ENCODE measurements around the gene CCDC60.

CCDC60 gene

DNA sequence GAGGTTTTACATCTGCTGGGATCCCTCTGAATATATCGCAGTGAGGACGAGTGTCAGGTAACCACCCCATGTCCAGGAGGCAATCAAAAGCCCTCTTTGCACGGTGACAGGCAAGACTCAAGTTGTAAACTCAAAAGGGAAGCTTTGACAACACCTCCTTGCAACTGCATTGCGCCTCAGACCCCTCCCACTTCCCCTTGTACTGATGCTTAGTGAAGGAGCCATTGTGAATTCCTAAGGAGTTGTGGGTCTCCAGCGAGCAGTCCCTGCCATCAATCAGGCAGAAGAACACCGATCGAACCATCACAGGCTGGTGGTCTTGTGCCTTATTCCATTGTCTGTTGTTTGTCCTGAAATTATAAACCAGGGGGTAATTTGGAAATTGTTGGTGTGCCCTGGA is 112.6 kb downstream of the CCDC60 start:
- no peaks in the 10 kb centered on the region for H3K36me3 ChIP-seq (ENCODE audit: insufficient read depth, low read length)
- H3K4me1 ChIP-seq (ENCODE audit: insufficient read depth, low read length), result no peaks in the 10 kb centered on the region

DNA sequence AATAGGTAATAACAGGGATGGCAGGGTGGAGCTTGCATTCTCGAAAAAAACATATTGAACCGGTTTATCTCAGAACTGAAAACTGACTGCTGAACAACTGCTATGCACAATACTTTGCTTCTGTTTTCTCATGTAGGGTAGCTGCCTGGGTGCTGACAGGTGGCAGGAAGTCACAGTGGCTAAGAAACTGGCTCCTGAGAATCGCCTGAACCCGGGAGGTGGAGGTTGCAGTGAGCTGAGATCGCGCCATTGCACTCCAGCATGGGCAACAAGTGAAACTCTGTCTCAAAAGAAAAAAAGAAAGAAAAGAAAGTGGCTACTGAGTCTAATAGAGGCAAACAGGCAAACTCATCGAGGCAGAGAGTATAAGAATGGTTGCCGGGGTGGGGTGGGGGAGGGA is 113.1 kb downstream of the CCDC60 start:
- no peaks in the 10 kb centered on the region for H3K4me1 ChIP-seq (ENCODE audit: insufficient read depth, low read length)
- H3K27ac ChIP-seq (ENCODE audit: low read depth, low read length), result no peak overlapping the region
- no peak overlapping the region for H3K9ac ChIP-seq (ENCODE audit: low read length)
- no peaks in the 10 kb centered on the region for H3K9me3 ChIP-seq (ENCODE audit: low read length)
- no peak overlapping the region for H3K4me3 ChIP-seq (ENCODE audit: low read depth in 1 of 2, low read length in 2 of 2)
- no peaks in the 10 kb centered on the region for H3K36me3 ChIP-seq (ENCODE audit: insufficient read depth, low read length)
- no peaks in the 10 kb centered on the region for H3K27me3 ChIP-seq (ENCODE audit: control insufficient read depth in 1 of 2, insufficient read depth in 2 of 2, low read length in 2 of 2)

More for the DNA sequence above, 112.6 kb downstream of the CCDC60 start:
- H3K27me3 ChIP-seq (ENCODE audit: control insufficient read depth in 1 of 2, insufficient read depth in 2 of 2, low read length in 2 of 2), result no peaks in the 10 kb centered on the region
- no peaks in the 10 kb centered on the region for H3K9me3 ChIP-seq (ENCODE audit: low read length)
- no peak overlapping the region for H3K27ac ChIP-seq (ENCODE audit: low read depth, low read length)
- no peak overlapping the region for H3K4me3 ChIP-seq (ENCODE audit: low read depth in 1 of 2, low read length in 2 of 2)
- H3K9ac ChIP-seq (ENCODE audit: low read length), result no peak overlapping the region

GRCh38 chr12:119448611-119449131 is 114.1 kb downstream of the CCDC60 start:
- no peaks in the 10 kb centered on the region for H3K36me3 ChIP-seq (ENCODE audit: insufficient read depth, low read length)
- H3K9ac ChIP-seq (ENCODE audit: low read length), result no peak overlapping the region
- no peak overlapping the region for H3K27ac ChIP-seq (ENCODE audit: low read depth, low read length)
- no peaks in the 10 kb centered on the region for H3K4me1 ChIP-seq (ENCODE audit: insufficient read depth, low read length)
- no peaks in the 10 kb centered on the region for H3K27me3 ChIP-seq (ENCODE audit: control insufficient read depth in 1 of 2, insufficient read depth in 2 of 2, low read length in 2 of 2)
- H3K9me3 ChIP-seq (ENCODE audit: low read length), result no peaks in the 10 kb centered on the region
- H3K4me3 ChIP-seq (ENCODE audit: low read depth in 1 of 2, low read length in 2 of 2), result no peak overlapping the region

DNA sequence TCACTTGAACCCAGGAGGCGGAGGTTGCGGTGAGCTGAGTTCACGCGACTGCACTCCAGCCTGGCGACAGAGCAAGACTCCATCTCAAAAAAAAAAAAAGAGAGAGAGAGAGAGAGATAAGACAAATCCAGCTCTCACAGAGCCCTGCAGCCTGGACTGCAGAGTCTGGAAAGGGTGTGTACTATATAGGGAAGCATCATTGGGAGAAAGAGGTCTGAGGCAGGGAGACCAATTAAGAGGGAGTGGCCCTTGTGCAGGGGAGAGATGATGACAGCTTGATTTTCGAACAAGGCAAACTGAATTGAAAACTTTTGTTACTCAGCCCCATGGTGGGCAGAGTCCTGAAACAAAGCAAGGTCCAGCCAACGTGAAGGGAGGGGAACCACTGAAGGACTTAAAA is 116.2 kb downstream of the CCDC60 start:
- H3K9me3 ChIP-seq (ENCODE audit: low read length), result no peaks in the 10 kb centered on the region
- H3K36me3 ChIP-seq (ENCODE audit: insufficient read depth, low read length), result no peaks in the 10 kb centered on the region
- H3K4me3 ChIP-seq (ENCODE audit: low read depth in 1 of 2, low read length in 2 of 2), result no peak overlapping the region
- H3K4me1 ChIP-seq (ENCODE audit: insufficient read depth, low read length), result no peaks in the 10 kb centered on the region
- H3K27ac ChIP-seq (ENCODE audit: low read depth, low read length), result no peak overlapping the region
- H3K9ac ChIP-seq (ENCODE audit: low read length), result no peak overlapping the region
- H3K27me3 ChIP-seq (ENCODE audit: control insufficient read depth in 1 of 2, insufficient read depth in 2 of 2, low read length in 2 of 2), result no peaks in the 10 kb centered on the region

GRCh38 chr12:119456824-119457223 is 122.3 kb downstream of the CCDC60 start:
- Histone ChIP-seq H3K27ac (ENCODE audit: low read depth, low read length) (no peak overlapping the region), H3K9ac (ENCODE audit: low read length) (no peak overlapping the region), H3K9me3 (ENCODE audit: low read length) (no peaks in the 10 kb centered on the region), H3K36me3 (ENCODE audit: insufficient read depth, low read length) (no peaks in the 10 kb centered on the region), H3K4me3 (ENCODE audit: low read depth in 1 of 2, low read length in 2 of 2) (no peak overlapping the region), H3K27me3 (ENCODE audit: control insufficient read depth in 1 of 2, insufficient read depth in 2 of 2, low read length in 2 of 2) (no peaks in the 10 kb centered on the region), H3K4me1 (ENCODE audit: insufficient read depth, low read length) (no peaks in the 10 kb centered on the region)

GRCh38 chr12:119457271-119457670 is 122.7 kb downstream of the CCDC60 start:
- no peaks in the 10 kb centered on the region for H3K4me1 ChIP-seq (ENCODE audit: insufficient read depth, low read length)
- H3K27ac ChIP-seq (ENCODE audit: low read depth, low read length), result no peak overlapping the region
- no peak overlapping the region for H3K9ac ChIP-seq (ENCODE audit: low read length)
- H3K4me3 ChIP-seq (ENCODE audit: low read depth in 1 of 2, low read length in 2 of 2), result no peak overlapping the region
- no peaks in the 10 kb centered on the region for H3K27me3 ChIP-seq (ENCODE audit: control insufficient read depth in 1 of 2, insufficient read depth in 2 of 2, low read length in 2 of 2)
- no peaks in the 10 kb centered on the region for H3K9me3 ChIP-seq (ENCODE audit: low read length)
- H3K36me3 ChIP-seq (ENCODE audit: insufficient read depth, low read length), result no peaks in the 10 kb centered on the region

DNA sequence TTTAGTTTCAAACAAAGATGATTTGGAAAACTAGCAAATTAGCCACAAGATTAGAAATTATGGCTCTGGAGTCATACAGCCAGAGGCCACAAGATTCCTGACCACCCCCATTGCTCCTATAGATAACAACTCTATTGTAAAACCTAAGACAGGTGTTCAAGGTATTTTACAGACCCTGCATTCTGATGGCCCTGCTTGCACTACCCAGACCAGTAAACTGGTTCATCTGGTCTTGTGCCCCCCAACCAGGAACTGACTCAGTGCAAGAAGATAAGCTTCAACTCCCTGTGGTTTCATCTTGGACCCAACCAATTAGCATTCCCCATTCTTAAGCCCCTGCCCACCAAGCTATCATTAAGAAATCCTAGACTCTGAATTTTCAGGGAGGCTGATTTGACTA is 125.0 kb downstream of the CCDC60 start:
- Histone ChIP-seq H3K27ac (ENCODE audit: low read depth, low read length) (no peak overlapping the region), H3K27me3 (ENCODE audit: control insufficient read depth in 1 of 2, insufficient read depth in 2 of 2, low read length in 2 of 2) (no peaks in the 10 kb centered on the region), H3K36me3 (ENCODE audit: insufficient read depth, low read length) (no peaks in the 10 kb centered on the region), H3K9ac (ENCODE audit: low read length) (no peak overlapping the region), H3K4me3 (ENCODE audit: low read depth in 1 of 2, low read length in 2 of 2) (no peak overlapping the region), H3K9me3 (ENCODE audit: low read length) (no peaks in the 10 kb centered on the region), H3K4me1 (ENCODE audit: insufficient read depth, low read length) (no peaks in the 10 kb centered on the region)

DNA sequence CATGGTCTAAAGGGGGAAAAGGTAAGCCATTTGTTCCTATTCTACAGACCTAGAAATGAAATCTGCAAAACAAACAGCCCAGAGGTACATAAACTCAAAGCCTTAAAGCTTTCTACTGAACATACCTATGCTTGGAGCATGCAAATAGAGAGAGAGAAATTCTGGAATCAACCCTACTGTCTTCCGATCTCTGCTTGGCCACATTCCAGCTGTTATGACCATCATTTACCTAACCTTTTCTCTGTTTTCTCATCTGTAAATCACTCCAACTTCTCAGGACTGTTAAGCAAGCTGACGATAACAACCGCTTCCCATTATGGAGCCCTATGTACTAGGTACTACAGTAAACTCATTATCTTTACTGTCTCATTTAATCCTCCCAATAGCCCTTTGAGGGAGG is 126.3 kb downstream of the CCDC60 start:
- no peaks in the 10 kb centered on the region for H3K4me1 ChIP-seq (ENCODE audit: insufficient read depth, low read length)
- no peak overlapping the region for H3K4me3 ChIP-seq (ENCODE audit: low read depth in 1 of 2, low read length in 2 of 2)
- H3K9ac ChIP-seq (ENCODE audit: low read length), result no peak overlapping the region
- H3K27ac ChIP-seq (ENCODE audit: low read depth, low read length), result no peak overlapping the region
- H3K36me3 ChIP-seq (ENCODE audit: insufficient read depth, low read length), result no peaks in the 10 kb centered on the region
- no peaks in the 10 kb centered on the region for H3K27me3 ChIP-seq (ENCODE audit: control insufficient read depth in 1 of 2, insufficient read depth in 2 of 2, low read length in 2 of 2)
- H3K9me3 ChIP-seq (ENCODE audit: low read length), result no peaks in the 10 kb centered on the region

DNA sequence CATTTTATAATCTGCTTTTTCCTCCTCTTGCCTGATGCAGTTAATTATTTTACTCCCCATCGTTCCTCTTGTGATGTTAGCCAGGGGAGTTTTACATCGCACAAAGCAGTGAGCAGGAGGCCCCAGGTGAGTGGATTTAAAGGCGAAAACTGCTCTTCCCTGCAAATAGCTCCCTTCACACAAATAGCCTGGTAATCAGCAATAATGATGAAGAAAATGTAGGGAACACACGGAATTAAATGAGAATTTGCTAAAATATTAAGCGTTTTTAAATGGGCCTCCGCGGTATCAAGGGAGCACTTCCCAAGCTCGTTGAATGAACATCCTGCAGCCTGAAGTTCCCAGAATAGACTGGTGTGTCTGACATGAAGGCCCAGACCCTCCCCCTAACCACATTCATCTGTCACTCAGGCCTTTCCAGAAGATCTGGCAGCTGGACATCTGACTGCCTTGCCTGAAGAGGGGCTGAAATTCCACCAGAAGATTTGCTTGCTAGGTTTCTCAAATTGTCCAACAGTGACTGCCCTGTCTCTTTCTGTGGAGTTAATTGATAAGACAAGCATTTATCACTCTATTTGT is 127.2 kb downstream of the CCDC60 start:
- no peak overlapping the region for H3K4me3 ChIP-seq (ENCODE audit: low read depth in 1 of 2, low read length in 2 of 2)
- no peak overlapping the region for H3K27ac ChIP-seq (ENCODE audit: low read depth, low read length)
- no peak overlapping the region for H3K9ac ChIP-seq (ENCODE audit: low read length)
- no peaks in the 10 kb centered on the region for H3K36me3 ChIP-seq (ENCODE audit: insufficient read depth, low read length)
- no peaks in the 10 kb centered on the region for H3K27me3 ChIP-seq (ENCODE audit: control insufficient read depth in 1 of 2, insufficient read depth in 2 of 2, low read length in 2 of 2)
- H3K4me1 ChIP-seq (ENCODE audit: insufficient read depth, low read length), result no peaks in the 10 kb centered on the region
- H3K9me3 ChIP-seq (ENCODE audit: low read length), result no peaks in the 10 kb centered on the region

- no peak overlapping the region for H3K27ac ChIP-seq (ENCODE audit: low read depth, low read length)
- H3K36me3 ChIP-seq (ENCODE audit: insufficient read depth, low read length), result no peaks in the 10 kb centered on the region
- H3K27me3 ChIP-seq (ENCODE audit: control insufficient read depth in 1 of 2, insufficient read depth in 2 of 2, low read length in 2 of 2), result no peaks in the 10 kb centered on the region
- H3K4me3 ChIP-seq (ENCODE audit: low read depth in 1 of 2, low read length in 2 of 2), result no peak overlapping the region
- no peaks in the 10 kb centered on the region for H3K4me1 ChIP-seq (ENCODE audit: insufficient read depth, low read length)
- H3K9ac ChIP-seq (ENCODE audit: low read length), result no peak overlapping the region
- H3K9me3 ChIP-seq (ENCODE audit: low read length), result no peaks in the 10 kb centered on the region
These were observed 128.8 kb downstream of the CCDC60 start for GRCh38 chr12:119463211-119463926.

- no peaks in the 10 kb centered on the region for H3K4me1 ChIP-seq (ENCODE audit: insufficient read depth, low read length)
- H3K9ac ChIP-seq (ENCODE audit: low read length), result no peak overlapping the region
- H3K27me3 ChIP-seq (ENCODE audit: control insufficient read depth in 1 of 2, insufficient read depth in 2 of 2, low read length in 2 of 2), result no peaks in the 10 kb centered on the region
- H3K9me3 ChIP-seq (ENCODE audit: low read length), result no peaks in the 10 kb centered on the region
- no peak overlapping the region for H3K27ac ChIP-seq (ENCODE audit: low read depth, low read length)
- no peaks in the 10 kb centered on the region for H3K36me3 ChIP-seq (ENCODE audit: insufficient read depth, low read length)
- no peak overlapping the region for H3K4me3 ChIP-seq (ENCODE audit: low read depth in 1 of 2, low read length in 2 of 2)
These were observed 133.8 kb downstream of the CCDC60 start for GRCh38 chr12:119468296-119468695.

GRCh38 chr12:119475650-119476049 is 141.1 kb downstream of the CCDC60 start:
- Histone ChIP-seq H3K9me3 (ENCODE audit: low read length) (no peaks in the 10 kb centered on the region), H3K4me1 (ENCODE audit: insufficient read depth, low read length) (peaks cover 4% of the 10 kb centered on the region), H3K9ac (ENCODE audit: low read length) (no peak overlapping the region), H3K27ac (ENCODE audit: low read depth, low read length) (no peak overlapping the region), H3K4me3 (ENCODE audit: low read depth in 1 of 2, low read length in 2 of 2) (no peak overlapping the region), H3K27me3 (ENCODE audit: control insufficient read depth in 1 of 2, insufficient read depth in 2 of 2, low read length in 2 of 2) (no peaks in the 10 kb centered on the region), H3K36me3 (ENCODE audit: insufficient read depth, low read length) (no peaks in the 10 kb centered on the region)
